Body of pancreas (tissue), 4 donors: ENCODE data around the gene UTP11.

ENCODE experiments used
- POLR2A ChIP-seq, 3 donors: fragments of 450-650 bp; IDR thresholded peaks; one replicate each; pipeline ENCODE4 v1.6.1; 2016; ENCODE audit warnings: antibody characterized with exemption in 3 of 3, mild to moderate bottlenecking in 2 of 3
- TF ChIP-seq, protein P1 (sequence below), 7 experiments: fragments of 450-650 bp in 4 of 7; fragments of 200-600 bp in 3 of 7; sonication (generic) in 3 of 7; IDR thresholded peaks; one replicate each; pipeline ENCODE4 v1.5.1; 2016 to 2019; ENCODE audit warnings: antibody characterized with exemption in 7 of 7

DNA sequence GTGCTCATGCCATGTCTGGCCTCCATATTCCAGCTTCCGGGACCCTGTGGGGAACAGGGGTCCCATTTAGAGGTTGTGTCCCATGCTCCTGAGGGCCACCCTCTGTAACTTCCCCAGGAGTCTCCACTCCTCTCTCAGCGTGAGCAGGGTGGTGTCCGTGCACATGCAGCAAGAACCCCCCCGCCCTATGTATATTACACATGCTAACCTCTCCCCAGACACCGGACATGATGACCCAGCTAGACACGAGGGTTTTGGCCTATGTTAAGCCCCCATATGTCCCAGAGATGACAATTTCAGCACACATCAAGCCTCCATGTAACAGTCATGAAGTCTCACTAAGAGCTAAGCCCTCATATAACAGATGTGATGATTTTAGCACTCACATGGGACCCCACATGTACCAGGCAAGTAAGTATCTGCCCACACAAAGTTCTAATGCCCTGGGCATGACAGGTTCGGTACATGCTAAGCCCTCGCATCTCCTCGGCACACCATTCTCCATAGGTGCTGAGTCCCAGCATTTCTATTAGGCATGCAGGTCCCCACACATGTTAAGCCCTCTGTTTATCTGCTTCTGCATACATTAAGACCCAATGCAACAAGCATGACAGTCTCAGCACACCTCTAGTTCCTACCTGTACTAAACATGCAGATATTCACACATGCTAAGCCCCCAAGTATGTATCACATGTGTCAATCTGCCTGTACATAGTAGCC, 14.3 kb upstream of the UTP11 start:
- TF ChIP-seq, protein P1, sequence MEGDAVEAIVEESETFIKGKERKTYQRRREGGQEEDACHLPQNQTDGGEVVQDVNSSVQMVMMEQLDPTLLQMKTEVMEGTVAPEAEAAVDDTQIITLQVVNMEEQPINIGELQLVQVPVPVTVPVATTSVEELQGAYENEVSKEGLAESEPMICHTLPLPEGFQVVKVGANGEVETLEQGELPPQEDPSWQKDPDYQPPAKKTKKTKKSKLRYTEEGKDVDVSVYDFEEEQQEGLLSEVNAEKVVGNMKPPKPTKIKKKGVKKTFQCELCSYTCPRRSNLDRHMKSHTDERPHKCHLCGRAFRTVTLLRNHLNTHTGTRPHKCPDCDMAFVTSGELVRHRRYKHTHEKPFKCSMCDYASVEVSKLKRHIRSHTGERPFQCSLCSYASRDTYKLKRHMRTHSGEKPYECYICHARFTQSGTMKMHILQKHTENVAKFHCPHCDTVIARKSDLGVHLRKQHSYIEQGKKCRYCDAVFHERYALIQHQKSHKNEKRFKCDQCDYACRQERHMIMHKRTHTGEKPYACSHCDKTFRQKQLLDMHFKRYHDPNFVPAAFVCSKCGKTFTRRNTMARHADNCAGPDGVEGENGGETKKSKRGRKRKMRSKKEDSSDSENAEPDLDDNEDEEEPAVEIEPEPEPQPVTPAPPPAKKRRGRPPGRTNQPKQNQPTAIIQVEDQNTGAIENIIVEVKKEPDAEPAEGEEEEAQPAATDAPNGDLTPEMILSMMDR (IDR thresholded peaks at IDR 0.05): no peak
- TF ChIP-seq POLR2A (IDR thresholded peaks at IDR 0.05): no peak
